Left lung (tissue), 10 donors: Measurements from ENCODE around the gene PPFIBP2. TPM values are rescaled to one million over a fixed set of nuclear protein-coding genes. Genes with fewer than 3 reads are reported as not detected.
A peak's percentile ranks its signal among the peaks of the same experiment; 100 is the strongest.

Experiments
- ATAC-seq: fragments of 200-7000 bp; cut with Tn5 transposase; one replicate; pipeline ENCODE4 v1.9.1; 2020; ENCODE audit warnings: moderate library complexity
- DNase-seq, 4 donors: peaks; one replicate each; pipeline ENCODE4 v3.0.0-alpha.2; 2013 to 2020
- H3K27ac ChIP-seq, 2 donors: fragments of 200-600 bp; sonication (generic) in 1 of 2; one replicate each; pipeline versions ENCODE4 v1.5.0 to v1.8.0; 2020 to 2021
- H3K27me3 ChIP-seq, 2 donors: fragments of 200-600 bp; sonication (generic) in 1 of 2; one replicate each; pipeline versions ENCODE4 v1.5.0 to v1.8.0; 2020 to 2021
- H3K36me3 ChIP-seq, 2 donors: fragments of 200-600 bp; sonication (generic) in 1 of 2; one replicate each; pipeline versions ENCODE4 v1.5.0 to v1.8.0; 2020 to 2021
- H3K4me1 ChIP-seq, 2 donors: fragments of 200-600 bp; one replicate each; pipeline ENCODE4 v1.8.0; 2021
- H3K4me3 ChIP-seq, 2 donors: fragments of 200-600 bp; sonication (generic) in 1 of 2; one replicate each; pipeline versions ENCODE4 v1.5.0 to v1.8.0; 2020 to 2021; ENCODE audit warnings: mild to moderate bottlenecking in 1 of 2
- H3K9me3 ChIP-seq, 2 donors: fragments of 200-600 bp; sonication (generic) in 1 of 2; one replicate each; pipeline versions ENCODE4 v1.5.0 to v1.8.0; 2020 to 2021
- intact Hi-C, 2 donors: fragments of 100-400 bp; cut with DNase I; formaldehyde crosslinking; loops; one replicate each; pipeline versions ENCODE4 v1.11.2 to v1.14.2; 2022
- polyA plus RNA-seq, 6 donors: library from polyadenylated mRNA; unstranded; fragments of 120-200 nt; gene quantifications; one replicate each; pipeline ENCODE4 v1.2.1, GENCODE V29; 2013; ENCODE audit not compliant: insufficient read length in 6 of 6
- total RNA-seq, 2 donors: library from RNA; stranded (reverse); fragmentation: NEBNext Ultra II Directional; extraction: Animal tissue kit (Norgen Biotek cat#: 25700); gene quantifications; one replicate each; pipeline ENCODE4 v1.2.1, GENCODE V29; 2021
- TF ChIP-seq, protein P1 (sequence below), 2 donors: fragments of 200-600 bp; sonication (generic) in 1 of 2; IDR thresholded peaks; one replicate each; pipeline versions ENCODE4 v1.5.0 to v1.8.0; 2021; ENCODE audit warnings: antibody characterized with exemption in 2 of 2
- donor health status: DM: no; HTN: yes; CAD: no.
- donor health status: DM: no; HTN: no; CAD: no.

PPFIBP2 gene
- total and polyA plus RNA-seq, 8 donors, result 18.7 to 48.7 (median 37.3) TPM

DNA sequence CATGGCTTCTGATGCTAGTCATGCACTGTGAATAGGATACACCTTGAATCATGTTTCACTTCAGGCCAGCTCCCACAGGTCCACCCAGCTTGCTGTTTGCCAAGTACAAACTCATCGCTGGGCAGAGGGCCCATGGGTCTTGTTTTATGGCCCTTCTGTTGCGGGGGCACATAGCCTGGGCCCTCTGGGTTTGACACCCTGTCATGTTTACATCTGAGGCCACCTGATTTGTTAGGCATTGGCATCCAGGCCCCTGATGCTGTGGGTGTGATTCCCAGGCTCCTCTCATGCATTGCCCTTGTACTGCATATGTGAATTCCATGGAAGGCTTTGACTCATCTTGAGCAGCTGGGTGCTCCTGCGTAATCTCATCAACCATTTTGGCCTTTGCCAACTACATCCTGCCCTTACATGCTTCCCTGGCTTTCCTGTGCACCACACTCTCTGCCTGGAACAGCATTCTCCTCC, 32.6 kb downstream of the PPFIBP2 start:
- H3K9me3 ChIP-seq, result no peaks in the 10 kb centered on the region
- ATAC-seq (no peak), DNase-seq (no peak)
- H3K27me3 ChIP-seq, result no peaks in the 10 kb centered on the region
- no peak overlapping the region for H3K27ac ChIP-seq
- no peaks in the 10 kb centered on the region for H3K4me1 ChIP-seq
- no peak overlapping the region for H3K4me3 ChIP-seq
- intact Hi-C loops, result no loop called here
- TF ChIP-seq, protein P1, sequence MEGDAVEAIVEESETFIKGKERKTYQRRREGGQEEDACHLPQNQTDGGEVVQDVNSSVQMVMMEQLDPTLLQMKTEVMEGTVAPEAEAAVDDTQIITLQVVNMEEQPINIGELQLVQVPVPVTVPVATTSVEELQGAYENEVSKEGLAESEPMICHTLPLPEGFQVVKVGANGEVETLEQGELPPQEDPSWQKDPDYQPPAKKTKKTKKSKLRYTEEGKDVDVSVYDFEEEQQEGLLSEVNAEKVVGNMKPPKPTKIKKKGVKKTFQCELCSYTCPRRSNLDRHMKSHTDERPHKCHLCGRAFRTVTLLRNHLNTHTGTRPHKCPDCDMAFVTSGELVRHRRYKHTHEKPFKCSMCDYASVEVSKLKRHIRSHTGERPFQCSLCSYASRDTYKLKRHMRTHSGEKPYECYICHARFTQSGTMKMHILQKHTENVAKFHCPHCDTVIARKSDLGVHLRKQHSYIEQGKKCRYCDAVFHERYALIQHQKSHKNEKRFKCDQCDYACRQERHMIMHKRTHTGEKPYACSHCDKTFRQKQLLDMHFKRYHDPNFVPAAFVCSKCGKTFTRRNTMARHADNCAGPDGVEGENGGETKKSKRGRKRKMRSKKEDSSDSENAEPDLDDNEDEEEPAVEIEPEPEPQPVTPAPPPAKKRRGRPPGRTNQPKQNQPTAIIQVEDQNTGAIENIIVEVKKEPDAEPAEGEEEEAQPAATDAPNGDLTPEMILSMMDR (IDR thresholded peaks at IDR 0.05), result no peak
- H3K36me3 ChIP-seq, result no peaks in the 10 kb centered on the region

DNA sequence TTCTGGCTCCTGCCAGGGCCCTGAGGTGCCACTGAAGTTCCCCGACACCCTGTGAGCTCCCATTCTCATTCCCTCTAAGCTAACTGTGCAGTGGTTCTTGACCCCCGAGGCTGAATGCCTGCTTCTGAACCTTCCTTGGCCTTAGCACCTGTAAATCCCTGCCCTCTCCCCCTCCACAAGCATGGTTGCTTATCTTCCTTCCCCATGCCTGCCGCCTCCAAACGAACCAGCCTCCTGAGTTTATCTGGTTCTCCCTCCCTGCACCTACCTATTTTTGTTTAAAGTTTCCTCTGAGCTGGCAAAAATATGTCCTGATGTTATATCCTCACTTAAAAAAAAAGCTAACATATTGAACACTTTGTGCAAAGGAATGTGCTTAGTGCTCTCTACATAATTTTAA, 33.9 kb downstream of the PPFIBP2 start:
- ATAC-seq (no peak), DNase-seq (no peak)
- Histone ChIP-seq H3K36me3 (no peaks in the 10 kb centered on the region), H3K27me3 (no peaks in the 10 kb centered on the region), H3K27ac (no peak overlapping the region), H3K9me3 (no peaks in the 10 kb centered on the region), H3K4me3 (no peak overlapping the region), H3K4me1 (no peaks in the 10 kb centered on the region)
- TF ChIP-seq, protein P1 (IDR thresholded peaks at IDR 0.05), result no peak
- intact Hi-C loops, result no loop called here

DNA sequence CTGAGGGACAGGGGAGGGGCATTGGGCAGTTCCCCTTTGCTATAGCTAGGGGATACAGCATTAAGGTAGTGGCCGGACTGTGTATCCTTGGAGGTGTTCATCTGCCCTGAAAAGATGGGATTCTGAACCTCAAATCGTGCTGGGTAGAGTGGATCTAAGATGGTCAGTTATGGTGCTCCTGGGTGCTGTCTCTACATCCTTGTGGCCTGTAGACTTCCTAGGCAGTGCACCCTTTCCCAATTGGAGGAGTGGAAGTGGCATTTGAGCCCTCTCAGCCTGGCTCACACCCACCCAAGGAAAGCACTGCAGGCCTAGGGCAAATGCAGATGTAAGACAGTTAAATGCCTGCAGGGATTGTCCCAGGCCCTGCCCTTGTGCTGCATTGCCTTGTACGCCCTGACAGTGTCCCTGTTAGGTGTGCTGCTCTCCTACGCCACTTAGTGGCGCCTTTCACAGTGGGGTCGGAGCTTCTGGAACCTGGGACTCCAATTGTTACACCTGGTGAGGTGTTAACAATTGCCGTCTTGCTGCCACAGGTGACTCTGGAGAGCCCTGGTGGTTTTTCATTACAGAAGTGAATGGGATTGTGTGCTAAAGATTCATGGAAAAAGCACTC, 35.0 kb downstream of the PPFIBP2 start:
- Histone ChIP-seq H3K4me1 (no peaks in the 10 kb centered on the region), H3K4me3 (no peak overlapping the region), H3K27ac (no peak overlapping the region), H3K9me3 (no peaks in the 10 kb centered on the region), H3K27me3 (no peaks in the 10 kb centered on the region), H3K36me3 (no peaks in the 10 kb centered on the region)
- TF ChIP-seq, protein P1 (IDR thresholded peaks at IDR 0.05), result peak in 1 of 2 donors; percentile 22
- no peak for DNase-seq
- intact Hi-C loops, result no loop called here
- peak; percentile 80 for ATAC-seq

DNA sequence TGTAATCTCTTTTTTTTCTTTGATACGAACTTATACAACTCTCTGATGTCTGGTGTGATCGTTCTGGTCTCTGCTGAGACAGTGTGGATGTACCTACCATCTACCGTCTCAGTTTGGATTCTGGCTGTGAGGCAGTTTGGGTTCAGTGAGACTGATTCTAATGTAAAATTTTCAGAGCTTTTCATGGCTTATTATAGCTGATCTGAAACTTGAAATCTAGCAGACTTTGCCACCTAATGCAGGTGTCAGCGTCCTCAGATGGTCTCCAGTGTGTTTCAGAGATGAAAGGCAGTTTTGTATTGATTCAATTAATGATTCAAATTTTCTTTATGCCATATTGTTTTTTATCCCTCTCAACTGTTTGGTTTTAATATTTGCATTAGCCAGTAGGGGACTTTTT, 35.9 kb downstream of the PPFIBP2 start:
- Histone ChIP-seq H3K4me3 (no peak overlapping the region), H3K9me3 (no peaks in the 10 kb centered on the region), H3K27ac (no peak overlapping the region), H3K27me3 (no peaks in the 10 kb centered on the region), H3K36me3 (no peaks in the 10 kb centered on the region), H3K4me1 (no peaks in the 10 kb centered on the region)
- intact Hi-C loops, result no loop called here
- no peak for DNase-seq
- no peak for ATAC-seq
- TF ChIP-seq, protein P1 (IDR thresholded peaks at IDR 0.05), result no peak

DNA sequence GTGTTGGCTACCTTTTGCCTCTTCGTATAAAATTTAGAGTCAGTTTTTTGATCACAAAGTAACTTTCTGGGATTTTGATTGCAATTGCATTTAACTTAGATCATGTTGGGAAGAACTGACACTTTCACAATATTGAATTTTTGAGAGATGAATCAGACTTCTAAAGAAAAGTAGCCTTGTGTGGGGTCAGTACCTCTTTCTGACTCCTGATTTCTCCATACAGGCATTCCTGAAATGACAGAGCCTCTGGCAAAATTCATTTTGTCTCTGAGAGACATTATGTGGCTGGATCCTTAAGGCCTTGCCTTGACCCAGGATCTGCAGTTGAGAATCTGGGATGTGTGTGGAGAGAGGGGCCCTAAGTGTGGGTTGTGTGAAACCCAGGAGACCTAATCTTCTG, 37.8 kb downstream of the PPFIBP2 start:
- Histone ChIP-seq H3K27ac (no peak overlapping the region), H3K27me3 (no peaks in the 10 kb centered on the region), H3K4me1 (no peaks in the 10 kb centered on the region), H3K9me3 (no peaks in the 10 kb centered on the region), H3K4me3 (no peak overlapping the region), H3K36me3 (no peaks in the 10 kb centered on the region)
- TF ChIP-seq, protein P1 (IDR thresholded peaks at IDR 0.05), result no peak
- DNase-seq (no peak), ATAC-seq (no peak)
- intact Hi-C loops, result no loop called here
